ENCODE measurements around the gene FCHSD2.
"Not testable (repeated sequence)": the region's sequence is repeated elsewhere in the genome, so short reads cannot be mapped to it uniquely, and the experiment has no call there.

The FCHSD2 gene

DNA sequence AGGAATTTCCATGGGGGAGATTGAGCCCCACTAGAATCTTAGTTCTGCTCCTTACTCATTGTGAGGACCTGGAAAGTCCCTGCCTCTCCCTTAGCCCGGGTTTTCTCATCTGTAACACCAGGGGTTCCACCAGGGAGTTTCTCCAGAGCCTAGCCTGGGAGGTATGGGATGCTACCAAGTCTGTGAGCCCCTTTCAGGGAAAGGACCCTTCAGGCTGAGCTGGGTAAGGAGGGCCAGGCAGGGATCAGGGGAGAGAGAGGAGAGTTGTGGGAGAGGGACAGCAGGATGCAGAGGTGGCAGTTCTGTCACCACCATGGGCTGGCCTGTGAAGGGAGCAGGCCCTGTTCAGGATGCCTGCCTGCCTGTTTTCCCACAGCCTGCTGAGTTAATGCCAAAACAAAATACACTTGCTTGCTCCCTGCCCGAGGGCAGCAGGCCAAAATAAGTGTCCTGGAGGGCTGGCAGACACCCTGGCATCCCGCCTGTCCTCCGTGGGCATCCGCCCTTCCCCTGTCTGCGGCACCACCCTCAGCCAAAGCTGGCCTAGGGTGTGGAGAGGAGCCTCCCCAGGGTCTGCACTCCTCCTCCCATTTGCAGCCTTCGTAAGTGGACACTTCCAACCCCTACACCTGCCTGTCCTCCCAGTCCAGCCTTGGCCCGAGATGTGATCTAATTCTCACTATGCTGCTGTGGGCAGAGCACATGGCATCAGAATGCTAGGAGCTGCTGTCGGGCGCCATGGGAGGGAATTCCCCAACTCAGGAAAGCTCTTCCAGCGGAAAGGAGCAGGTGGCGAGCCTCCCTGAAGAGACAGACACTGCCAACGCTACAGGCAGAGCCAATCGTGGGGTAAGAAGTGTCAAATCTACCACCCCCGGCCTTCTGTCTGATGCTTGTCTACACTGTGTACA lies 5.9 kb upstream of the FCHSD2 start:
- DNase-seq = no peak

DNA sequence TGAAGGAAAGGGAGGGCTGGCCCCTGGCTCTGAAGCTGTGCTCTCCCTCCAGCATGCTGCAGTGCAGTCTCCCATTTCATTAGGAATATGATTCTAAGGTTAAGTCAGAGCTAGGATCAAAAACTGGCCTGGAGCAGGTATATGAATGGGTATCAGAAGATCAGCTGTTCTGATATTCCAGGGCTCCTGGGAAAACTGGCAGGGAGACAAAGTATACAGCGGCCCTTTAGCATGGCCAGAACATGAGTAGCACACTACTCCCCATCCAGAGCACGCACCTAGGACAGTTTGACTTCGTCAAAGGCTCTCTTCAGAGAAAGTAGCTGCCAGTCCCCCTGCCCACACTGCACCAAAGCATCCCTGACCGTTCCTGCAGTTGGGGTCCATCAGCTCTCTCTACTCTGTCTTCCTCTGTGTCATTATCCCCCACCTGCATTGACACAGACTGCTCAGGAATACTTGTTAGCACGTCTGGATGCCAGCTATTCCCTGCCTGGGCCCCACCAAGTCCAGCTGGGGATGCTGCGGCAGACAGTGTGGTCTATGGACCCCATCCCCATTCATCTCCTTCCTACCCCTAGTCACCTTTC lies 4.0 kb upstream of the FCHSD2 start:
- DNase-seq = no peak

DNA sequence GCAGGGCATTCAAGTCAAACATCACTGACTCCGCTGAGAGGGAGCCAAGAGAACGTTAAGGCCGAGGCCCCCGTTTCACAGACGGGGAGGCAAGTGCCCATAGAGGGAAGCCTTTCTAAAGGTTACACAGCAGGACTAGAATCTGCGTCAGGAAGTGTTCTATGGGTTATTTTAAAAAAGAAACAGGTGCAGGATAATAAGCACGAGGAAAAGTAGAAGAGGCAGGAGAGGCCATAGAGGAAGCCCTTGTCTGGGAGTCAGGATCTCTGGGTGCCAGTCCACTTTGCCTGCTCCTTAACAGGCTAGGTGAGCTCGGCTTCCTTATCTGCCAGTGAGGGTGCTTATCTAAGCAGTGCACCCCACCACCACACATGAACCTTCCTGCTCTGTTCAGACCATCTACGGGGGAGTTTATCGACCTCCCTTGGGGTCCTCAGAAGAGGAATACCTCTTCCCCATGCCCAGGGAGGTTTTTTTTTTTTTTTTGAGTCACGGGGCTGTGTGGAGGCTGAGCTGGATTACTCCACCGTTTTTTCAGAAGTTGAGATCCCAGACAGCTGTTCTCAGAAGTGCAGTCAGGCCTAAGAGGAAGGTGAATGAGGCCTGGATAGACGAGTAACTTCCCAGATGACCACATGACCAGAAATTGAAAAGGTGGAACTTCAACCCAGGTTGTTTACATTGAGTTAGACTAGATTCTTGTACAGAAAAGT lies 1.2 kb upstream of the FCHSD2 start:
- no peak for DNase-seq

DNA sequence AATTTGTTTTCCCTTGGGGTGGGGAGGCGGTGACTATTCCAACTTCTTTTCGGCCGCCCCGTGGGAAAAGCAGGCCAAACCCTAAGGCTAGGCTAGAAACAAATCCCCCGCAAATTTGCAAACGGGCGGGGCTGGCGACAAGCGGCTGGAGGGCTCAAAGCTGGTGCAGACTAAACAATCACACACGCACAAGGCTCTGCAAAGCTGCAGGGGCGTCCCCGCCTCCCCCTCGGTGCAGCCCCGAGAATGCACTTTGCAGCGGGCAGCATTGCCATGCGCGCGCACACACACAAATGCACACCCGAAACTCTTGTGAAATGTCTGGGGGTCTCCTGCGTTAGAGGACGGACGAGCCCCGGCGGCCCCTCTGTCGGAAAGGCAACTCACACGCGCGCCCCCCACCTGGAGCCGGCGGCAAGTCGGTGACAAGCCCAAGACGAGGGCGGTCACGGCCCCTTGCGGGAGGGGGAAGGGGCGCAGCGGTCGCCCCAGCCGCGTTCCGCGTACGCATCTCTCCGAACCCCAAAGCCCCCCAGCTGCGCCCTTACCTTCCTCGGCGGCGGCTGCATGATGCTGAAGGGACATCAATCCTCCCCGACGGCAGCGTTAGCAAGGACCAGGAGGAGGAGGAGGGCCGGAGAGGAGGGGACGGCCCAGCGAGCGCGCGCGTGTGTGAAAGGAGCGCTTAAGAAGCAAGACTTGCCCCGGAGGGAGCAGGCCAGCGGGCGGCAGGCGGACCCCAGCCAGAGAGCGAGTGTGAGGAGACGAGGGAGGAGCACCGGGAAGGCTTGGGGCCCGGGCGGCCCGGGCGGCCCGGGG lies 600 bp downstream of the FCHSD2 start:
- DNase-seq = peak; percentile 65 to 70

DNA sequence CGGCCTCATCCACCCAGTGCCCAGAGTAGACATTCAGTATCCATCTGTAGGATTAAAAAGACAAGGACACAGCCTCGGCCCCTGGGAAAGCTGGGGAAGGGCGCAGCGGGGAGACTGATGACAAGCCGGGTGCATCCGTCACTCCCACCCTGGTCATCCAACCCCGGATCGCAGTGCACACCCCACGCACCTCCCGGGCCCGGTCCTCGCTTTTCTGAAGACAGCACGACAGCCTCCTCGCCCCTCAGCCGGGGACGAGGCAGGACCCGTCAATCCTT lies 1.1 kb downstream of the FCHSD2 start:
- DNase-seq = no peak

DNA sequence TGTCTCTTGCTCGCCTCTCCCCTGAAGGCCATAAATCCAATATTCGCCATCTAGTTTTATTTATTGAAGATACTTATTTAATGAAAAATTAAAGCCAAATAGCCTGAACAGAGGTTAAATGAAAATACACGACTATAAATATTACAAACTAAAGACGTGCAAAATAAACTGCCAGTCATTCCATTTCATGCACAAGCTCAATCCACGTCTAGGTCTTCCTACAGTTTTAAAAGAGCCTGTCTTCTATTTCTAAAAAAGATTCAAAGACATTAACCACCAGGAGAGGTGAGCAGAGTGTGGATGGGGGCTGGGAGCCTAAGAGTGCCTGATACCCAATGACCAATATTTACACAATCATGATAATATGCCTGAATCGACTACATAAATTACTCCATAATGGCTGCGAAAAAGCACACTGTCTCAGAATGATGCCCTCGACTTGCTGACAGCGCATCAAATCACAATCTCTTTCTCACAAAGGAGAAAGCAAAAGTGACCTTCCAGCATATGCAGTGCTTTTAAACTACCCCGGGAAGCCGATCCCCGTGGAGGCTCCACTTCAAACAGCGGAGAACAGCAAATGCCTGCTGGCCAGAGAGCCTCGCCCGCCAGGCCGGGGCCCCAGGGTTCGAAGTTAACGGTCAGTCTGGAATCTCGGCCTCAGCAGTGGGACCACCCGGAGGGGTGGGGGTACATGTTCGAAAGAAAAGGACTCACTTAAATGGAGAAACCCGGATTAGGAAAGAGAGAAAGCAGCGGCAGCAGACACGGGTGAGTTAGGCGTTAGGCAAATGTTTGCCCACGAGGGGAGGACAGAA lies 1.7 kb downstream of the FCHSD2 start:
- DNase-seq = peak in 1 of 2 donors; percentile 14

DNA sequence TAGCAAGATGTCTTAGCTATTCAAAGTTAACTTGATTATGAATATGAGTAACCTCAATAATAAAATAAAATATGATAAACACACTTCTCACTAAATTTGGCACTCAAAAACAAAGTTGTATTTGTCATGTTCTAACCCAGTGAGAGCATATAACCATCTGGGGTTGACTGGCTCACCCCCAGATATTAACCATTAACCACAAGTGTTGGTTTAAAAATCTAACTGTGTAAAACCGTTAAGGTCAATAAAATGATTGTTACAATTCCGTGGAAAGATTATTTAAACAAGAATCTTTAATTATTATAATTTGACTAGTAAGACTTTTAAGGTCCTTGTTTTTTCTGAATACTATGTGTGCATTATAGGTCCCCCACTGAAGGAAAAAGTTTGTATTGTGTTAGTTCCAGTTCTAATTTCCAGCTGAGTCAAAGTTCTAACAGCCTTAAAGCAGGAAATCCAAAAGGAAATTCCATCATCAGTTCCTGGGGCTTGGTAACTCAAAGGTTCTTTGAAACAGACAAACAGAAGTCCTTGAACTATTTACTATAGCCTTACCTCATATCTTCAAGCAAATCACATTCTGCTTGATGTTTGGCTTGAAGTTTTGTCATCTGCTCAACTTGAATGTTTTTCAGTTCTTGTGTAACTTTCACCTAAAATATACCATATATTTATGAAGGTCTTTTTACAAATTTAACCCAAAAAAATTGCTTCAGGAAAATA lies 2.5 kb downstream of the FCHSD2 start:
- no peak for DNase-seq

DNA sequence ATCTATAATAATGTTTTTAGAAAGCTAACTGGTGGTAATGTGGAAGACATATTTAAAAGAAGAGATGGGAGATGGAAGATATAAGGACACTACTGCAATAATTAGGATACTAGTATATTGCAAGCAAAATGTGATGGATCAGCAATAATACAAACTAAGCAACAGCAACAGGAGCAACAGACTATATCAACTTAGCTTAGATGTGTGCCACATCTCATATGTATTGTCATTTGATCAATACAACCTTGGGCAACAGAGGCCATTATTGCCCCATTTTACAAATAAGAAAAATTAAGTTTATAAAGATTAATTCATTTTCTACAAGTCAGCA lies 4.2 kb downstream of the FCHSD2 start:
- no peak for DNase-seq

DNA sequence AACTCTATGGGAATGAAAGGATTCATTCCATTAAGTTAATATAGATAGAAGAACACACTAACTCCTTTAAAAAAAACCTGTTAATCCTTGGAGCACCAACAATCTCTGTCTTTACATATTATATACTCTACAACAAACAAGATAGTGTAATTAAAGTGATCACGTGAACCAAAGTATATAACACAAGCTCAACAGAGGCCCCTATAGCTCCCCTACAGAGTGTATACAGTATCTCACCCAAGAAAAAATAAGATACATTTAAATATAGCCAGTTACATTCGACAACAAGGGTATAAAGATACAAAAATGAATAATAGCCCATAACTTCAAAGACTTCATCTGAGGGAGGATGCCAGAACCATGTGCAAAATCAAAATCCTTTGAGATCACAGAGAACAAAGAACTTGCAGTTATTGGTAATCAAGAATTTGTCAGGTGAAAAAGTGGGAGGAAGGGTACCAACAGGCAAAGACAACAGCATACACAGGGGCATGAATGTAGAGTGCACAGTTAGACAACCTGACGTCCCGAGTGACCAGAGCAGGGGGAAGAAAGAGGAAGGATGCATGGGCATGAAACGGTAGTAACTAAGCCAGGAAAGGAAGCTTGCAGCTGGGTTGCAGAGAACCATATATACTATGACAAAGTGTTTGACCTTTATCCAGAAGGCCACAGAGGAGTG lies 4.7 kb downstream of the FCHSD2 start:
- DNase-seq = no peak

DNA sequence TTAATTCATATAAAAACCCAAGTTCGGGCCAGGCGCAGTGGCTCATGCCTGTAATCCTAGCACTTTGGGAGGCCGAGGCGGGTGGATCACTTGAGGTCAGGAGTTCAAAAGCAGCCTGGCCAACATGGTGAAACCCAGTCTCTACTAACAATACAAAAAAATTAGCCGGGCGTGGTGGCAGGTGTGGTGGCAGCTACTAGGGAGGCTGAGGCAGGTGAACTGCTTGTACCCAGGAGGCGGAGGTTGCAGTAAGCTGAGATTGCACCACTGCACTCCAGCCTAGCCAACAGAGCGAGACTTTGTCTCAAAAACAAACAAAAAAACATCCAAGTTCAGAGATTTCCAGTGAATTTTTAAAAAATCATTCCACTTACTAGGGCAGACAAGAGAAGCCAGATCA lies 5.4 kb downstream of the FCHSD2 start:
- DNase-seq = not testable (repeated sequence)

DNA sequence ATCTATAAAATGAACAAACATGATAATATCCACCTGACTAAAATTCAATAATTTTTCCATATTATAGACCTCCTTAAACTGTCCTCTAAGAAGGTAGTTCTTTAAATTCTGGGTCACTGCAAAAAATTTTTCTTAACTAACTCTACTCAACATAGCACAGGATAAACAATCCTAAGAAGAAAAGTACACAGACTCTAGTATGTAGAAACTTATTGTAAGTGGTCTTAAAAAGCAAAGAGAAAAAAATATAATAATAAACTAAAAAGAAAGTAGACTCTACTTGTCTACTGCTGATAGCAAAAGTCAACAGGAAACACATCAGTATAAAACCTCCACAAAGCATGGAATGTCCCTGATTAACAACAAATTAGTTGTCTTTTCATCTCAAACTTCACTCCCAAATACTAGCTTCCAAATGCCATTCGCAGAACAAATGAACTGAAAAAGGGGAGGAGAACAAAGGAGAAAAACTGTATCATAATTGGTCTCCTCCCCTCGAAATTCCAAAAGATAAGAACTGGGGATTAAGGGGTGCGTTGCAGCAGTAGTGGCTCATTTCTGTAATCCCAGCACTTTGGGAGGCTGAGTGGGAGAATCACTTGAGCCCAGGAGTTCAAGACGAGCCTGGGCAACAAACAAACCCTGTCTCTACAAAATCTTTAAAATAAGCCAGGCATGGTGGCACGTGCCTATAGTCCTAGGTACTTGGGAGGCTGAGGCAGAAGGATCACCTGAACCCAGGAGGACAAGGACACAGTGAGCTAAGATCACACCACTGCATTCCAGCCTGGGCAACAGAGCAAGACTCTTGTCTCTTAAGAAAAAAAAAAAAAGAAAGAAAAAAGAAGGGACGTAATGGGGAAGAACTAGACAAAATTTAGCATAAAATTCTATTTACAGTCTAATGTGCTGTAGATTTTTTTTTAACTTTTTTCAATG lies 6.5 kb downstream of the FCHSD2 start:
- DNase-seq = no peak

DNA sequence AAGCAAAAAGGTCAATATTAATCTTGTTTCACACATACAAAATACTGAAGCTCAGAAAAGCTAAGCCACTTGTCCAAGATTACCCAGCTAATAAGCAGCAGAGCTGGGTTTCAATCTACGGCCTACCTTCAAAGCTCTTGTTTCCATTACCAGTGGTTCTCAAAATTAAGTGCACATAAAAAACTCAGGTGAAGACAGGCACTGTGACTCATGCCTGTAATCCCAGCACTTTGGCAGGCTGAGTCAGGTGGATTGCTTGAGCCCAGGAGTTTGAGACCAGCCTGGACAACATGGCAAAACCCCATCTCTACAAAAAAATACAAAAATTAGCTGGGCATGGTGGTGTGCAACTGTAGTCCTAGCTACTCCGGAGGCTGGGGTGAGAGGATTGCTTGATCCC lies 9.8 kb downstream of the FCHSD2 start:
- DNase-seq = not testable (repeated sequence)

DNA sequence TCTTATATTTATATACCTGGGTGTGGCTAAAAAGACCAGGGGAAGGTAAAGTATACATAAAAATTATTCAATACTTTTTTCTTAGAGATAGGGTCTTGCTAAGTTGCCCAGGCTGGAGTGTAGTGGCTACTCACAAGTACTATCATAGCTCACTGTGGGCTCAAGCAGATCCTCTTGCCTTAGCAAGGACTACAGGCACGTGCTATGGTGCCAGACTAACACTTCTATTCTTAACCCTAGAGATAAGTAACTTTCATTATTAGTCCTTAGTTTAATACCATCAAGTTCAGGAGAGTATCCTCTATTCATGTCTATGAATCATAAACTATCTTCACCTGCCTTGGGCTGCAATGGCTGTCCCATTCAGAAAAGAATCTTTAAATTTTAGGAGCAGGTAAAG lies 11.9 kb downstream of the FCHSD2 start:
- DNase-seq = no peak

DNA sequence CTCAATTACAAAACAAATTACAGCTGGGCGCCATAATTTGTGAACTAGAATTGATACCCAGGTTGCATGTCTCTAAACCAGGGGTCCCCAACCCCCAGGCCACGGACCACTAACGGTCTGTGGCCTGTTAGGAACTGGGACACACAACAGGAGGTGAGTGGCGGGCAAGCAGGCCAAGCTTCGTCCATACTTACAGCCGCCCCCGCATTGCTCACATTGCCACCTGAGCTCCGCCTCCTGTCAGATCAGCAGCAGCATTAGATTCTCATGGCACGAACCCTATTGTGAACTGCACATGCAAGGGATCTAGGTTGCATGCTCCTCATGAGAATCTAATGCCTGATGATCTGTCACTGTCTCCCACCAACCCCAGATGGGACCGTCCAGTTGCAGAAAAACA lies 12.9 kb downstream of the FCHSD2 start:
- DNase-seq = no peak

DNA sequence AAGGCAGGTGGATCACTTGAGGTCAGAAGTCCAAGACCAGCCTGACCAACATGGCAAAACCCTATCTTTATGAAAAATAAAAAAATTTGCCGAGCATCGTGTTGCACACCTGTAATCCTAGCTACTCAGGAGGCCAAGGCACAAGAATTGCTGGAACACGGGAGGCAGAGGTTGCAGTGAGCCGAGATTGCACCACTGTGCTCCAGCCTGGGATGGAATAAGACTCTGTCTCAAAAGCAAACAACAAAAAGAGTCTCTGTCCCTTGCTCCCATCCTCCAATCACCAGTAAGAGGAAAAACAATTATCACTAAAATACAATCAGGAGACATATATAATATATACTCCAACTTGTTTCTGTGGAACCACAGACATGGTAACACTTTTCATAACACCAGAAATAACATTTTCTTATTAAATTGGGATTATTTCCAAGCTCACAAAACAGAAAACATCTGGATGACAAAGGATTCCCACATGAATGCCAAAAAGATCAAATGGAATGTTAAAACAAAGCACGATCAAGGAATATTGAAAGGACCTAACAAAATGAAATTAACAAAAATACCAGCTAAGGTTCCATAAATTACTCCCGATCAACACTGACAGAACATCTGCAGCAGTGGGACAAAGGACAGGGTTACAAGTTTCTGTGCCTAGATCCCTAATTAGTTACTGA lies 15.2 kb downstream of the FCHSD2 start:
- DNase-seq = no peak

DNA sequence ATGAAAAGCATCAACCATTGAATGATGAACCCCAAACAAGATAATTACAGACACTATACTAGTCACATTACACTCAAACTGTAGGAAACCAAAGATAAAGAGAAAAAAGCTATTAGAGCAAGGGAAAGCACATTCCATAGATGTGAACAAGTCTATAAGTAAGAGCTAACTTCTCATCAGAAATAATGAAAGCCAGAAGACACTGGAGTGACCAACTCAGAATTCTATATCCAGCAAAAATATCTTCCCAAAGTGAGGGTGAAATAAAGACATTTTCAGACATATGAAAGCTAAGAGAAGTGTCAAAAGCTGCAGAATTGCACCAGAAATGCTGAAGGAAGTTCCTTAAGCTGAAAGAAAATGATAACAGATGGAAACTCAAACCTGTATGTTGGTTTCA lies 17.3 kb downstream of the FCHSD2 start:
- DNase-seq = no peak

DNA sequence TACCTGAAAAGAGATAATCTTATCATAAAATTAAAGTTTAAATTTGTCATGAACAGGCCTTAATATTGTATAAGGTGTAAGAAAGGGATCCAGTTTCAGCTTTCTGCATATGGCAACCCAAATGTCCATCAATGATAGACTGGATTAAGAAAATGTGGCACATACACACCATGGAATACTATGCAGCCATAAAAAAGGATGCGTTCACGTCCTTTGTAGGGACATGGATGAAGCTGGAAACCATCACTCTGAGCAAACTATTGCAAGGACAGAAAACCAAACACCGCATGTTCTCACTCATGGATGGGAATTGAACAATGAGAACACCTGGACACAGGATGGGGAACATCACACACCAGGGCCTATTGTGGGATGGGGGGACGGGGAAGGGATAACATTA lies 18.2 kb downstream of the FCHSD2 start:
- DNase-seq = not testable (repeated sequence)

DNA sequence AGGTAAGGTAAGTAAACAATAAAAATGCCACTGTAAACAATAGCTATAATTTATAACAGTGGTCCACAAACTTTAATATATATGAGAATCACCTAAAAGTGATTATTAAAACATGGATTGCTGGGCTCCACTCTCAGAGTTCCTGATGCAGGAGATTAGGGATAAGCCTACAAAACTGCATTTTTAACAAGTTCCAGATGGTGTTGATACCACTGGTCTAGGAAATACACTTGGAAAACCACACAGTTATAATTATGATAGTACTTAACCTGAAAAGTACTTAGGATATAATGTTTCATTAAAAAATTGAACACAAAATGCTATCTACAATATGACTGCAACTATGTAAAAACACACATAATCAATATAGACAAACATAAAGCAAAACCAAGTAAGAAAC lies 20.4 kb downstream of the FCHSD2 start:
- no peak for DNase-seq

DNA sequence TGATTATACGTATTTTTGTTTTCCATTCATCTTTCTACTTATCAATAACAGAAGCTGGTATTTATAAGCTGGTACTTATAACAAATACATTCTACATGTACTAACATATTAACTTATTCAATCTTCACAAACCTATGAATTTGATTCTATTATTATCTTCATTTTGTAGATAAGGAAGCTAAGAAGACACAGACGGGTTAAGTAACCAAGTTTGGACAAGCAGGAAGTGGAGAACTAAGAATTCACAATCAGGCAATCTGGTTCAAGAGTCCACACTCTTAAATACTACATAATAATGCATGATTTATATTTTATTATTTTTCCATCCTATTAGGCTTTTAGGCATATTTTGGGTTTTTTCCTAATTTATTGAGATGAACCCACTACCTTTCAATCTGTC lies 25.0 kb downstream of the FCHSD2 start:
- no peak for DNase-seq
